MCF 10A (cell line): ENCODE measurements around the gene MT1X. TPM values are rescaled to one million over a fixed set of nuclear protein-coding genes. Genes with fewer than 3 reads are reported as not detected.

Experiments
- BruUV-seq: library from RNA; stranded (reverse); fragments of 400-500 nt; replicated peaks from 2 replicates; lab custom pipeline; 2021; lab: Mats Ljungman, UMichigan
- CTCF ChIA-PET: fragments of 300-600 bp; sonication (Branson Sonifier 250); formaldehyde crosslinking; extraction: SDS; loops from one replicate; lab custom pipeline; 2021; ENCODE audit warnings: antibody characterized with exemption, inconsistent platforms; lab: Yijun Ruan, JAX
- POLR2A ChIA-PET: fragments of 300-600, 350-650 bp; sonication (Branson Sonifier 250); formaldehyde crosslinking; extraction: SDS; loops from one replicate; lab custom pipeline; 2020; ENCODE audit warnings: antibody characterized with exemption, inconsistent platforms; lab: Yijun Ruan, JAX
- DNase-seq: peaks from one replicate; pipeline ENCODE4 v3.0.0-alpha.2; 2018; ENCODE audit not compliant: unreplicated experiment
- H3K27ac Mint-ChIP-seq: one replicate; pipeline ENCODE4 v1.8.0; 2022; ENCODE audit warnings: mild to moderate bottlenecking, low read depth, mixed read lengths; ENCODE audit not compliant: unreplicated experiment
- H3K27me3 Mint-ChIP-seq: one replicate; pipeline ENCODE4 v1.8.0; 2022; ENCODE audit warnings: mixed read lengths; ENCODE audit not compliant: insufficient read depth, unreplicated experiment
- H3K36me3 Mint-ChIP-seq: one replicate; pipeline ENCODE4 v1.8.0; 2022; ENCODE audit warnings: mild to moderate bottlenecking, moderate library complexity, mixed read lengths; ENCODE audit not compliant: insufficient read depth, unreplicated experiment
- H3K4me1 Mint-ChIP-seq: one replicate; pipeline ENCODE4 v1.8.0; 2022; ENCODE audit warnings: mixed read lengths; ENCODE audit not compliant: insufficient read depth, unreplicated experiment
- H3K4me3 Mint-ChIP-seq: one replicate; pipeline ENCODE4 v1.8.0; 2022; ENCODE audit warnings: mild to moderate bottlenecking, moderate library complexity, mixed read lengths; ENCODE audit not compliant: unreplicated experiment
- H3K9me3 Mint-ChIP-seq: one replicate; pipeline ENCODE4 v1.8.0; 2022; ENCODE audit warnings: mixed read lengths; ENCODE audit not compliant: unreplicated experiment
- CTCF ChIP-seq: fragments of 200-600 bp; IDR thresholded peaks from one replicate; pipeline ENCODE4 v1.8.0; 2022; ENCODE audit warnings: antibody characterized with exemption, mild to moderate bottlenecking; ENCODE audit not compliant: unreplicated experiment
- intact Hi-C: fragments of 100-400 bp; cut with micrococcal nuclease; formaldehyde crosslinking; loops from 2 replicates; pipeline ENCODE4 v1.14.1; 2022
- total RNA-seq: library from RNA; stranded (reverse); gene quantifications from 2 replicates; pipeline ENCODE4 v1.2.3, GENCODE V29; 2022

MT1X gene
- total RNA-seq, 1 experiment from 2014 or later: 108 TPM

DNA sequence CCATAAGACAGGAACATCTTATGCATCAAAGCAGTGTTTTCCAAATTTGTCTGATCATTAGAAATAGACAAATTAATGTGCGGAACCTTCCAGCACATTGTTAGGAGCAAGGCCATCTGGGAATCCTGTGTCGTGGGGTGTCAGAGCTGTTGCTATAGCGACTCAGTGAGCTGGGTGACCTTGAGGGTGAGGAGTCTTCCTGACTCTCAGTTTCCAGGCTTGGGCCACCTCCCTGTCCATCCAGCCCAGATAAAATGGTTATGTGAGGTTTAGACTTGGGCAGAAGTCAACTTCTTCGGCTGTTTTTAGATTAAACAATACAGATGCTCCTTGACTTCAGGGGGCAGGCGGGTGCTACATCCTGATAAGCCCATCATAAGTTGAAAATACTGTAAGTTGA lies 20.6 kb downstream of the MT1X start:
- intact Hi-C loops: loop anchor here (1.0 to 2.0 kb wide), 8 partner anchors 29 to 370 kb away; no protein-coding TSS in a partner anchor
- H3K4me3 Mint-ChIP-seq: no peak overlapping the region
- H3K36me3 Mint-ChIP-seq: no peaks in the 10 kb centered on the region
- DNase-seq: no peak
- no peak for TF ChIP-seq CTCF
- POLR2A ChIA-PET: interaction anchor here (0.9 to 4.2 kb wide), 11 partner anchors 19 to 250 kb away, joined by 3 to 75 read pairs (median 6); partner anchors contain the start of genes BBS2, HERPUD1, MT1E and MT1X
- H3K9me3 Mint-ChIP-seq: no peaks in the 10 kb centered on the region
- CTCF ChIA-PET: interaction anchor here (0.6 to 5.1 kb wide), 33 partner anchors 7 to 1780 kb away, joined by 3 to 105 read pairs (median 4); partner anchors contain the start of genes BBS2 and MT1H
- H3K4me1 Mint-ChIP-seq: peaks cover 10% of the 10 kb centered on the region
- H3K27ac Mint-ChIP-seq: no peak overlapping the region
- no peaks in the 10 kb centered on the region for H3K27me3 Mint-ChIP-seq
- no TSS peak for BruUV-seq

GRCh38 chr16:56708525-56709442 lies 26.5 kb downstream of the MT1X start:
- intact Hi-C loops: no loop called here
- Mint-ChIP-seq H3K4me3 (no peak overlapping the region), H3K27me3 (no peaks in the 10 kb centered on the region), H3K4me1 (no peaks in the 10 kb centered on the region), H3K27ac (no peak overlapping the region), H3K9me3 (no peaks in the 10 kb centered on the region), H3K36me3 (no peaks in the 10 kb centered on the region)
- CTCF ChIA-PET: interaction anchor here (0.6 to 1.1 kb wide), 5 partner anchors 11 to 131 kb away, joined by 3 to 5 read pairs (median 3); no protein-coding TSS in a partner anchor
- POLR2A ChIA-PET: interaction anchor here (0.6 to 1.6 kb wide), 2 partner anchors 83 to 189 kb away, joined by 3 to 6 read pairs; partner anchors contain the start of genes BBS2 and MT1E
- DNase-seq: no peak
- no TSS peak for BruUV-seq
- no peak for TF ChIP-seq CTCF

DNA sequence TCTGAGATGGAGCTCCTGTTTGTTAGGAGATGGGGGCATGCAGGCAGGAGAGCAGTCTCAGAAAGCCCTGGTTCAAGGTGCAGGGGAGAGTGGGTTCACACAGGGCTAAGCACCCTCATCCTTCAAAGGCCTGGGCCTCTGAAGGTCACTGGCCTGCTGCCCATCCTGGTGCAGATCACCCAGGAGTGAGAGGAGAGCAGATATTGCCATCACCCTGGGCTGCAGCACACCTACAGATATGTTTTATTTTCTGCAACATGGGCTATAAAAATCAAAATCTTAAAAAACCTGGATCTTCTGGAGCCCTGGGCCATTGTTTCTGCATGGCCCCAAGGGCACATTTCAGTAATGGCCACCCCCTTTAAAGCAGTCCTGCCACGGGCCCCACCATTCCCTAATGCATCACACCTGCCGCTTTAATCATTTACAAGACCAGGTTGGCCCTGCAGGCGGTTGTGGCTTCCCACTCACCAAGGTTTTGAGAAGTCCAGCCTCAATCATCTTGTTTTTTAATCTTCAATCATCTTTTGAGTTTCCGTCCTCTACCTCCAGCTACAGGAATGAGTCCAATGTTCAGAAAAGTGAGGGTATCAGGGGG lies 27.3 kb downstream of the MT1X start:
- H3K4me1 Mint-ChIP-seq: no peaks in the 10 kb centered on the region
- H3K27me3 Mint-ChIP-seq: no peaks in the 10 kb centered on the region
- BruUV-seq: no TSS peak
- H3K36me3 Mint-ChIP-seq: no peaks in the 10 kb centered on the region
- no peak for TF ChIP-seq CTCF
- CTCF ChIA-PET: interaction anchor here (0.7 to 1.3 kb wide), 4 partner anchors 8 to 106 kb away, joined by 3 to 5 read pairs (median 3); no protein-coding TSS in a partner anchor
- intact Hi-C loops: no loop called here
- H3K9me3 Mint-ChIP-seq: no peaks in the 10 kb centered on the region
- no peak overlapping the region for H3K4me3 Mint-ChIP-seq
- DNase-seq: no peak
- POLR2A ChIA-PET: no interaction called here
- H3K27ac Mint-ChIP-seq: no peak overlapping the region

DNA sequence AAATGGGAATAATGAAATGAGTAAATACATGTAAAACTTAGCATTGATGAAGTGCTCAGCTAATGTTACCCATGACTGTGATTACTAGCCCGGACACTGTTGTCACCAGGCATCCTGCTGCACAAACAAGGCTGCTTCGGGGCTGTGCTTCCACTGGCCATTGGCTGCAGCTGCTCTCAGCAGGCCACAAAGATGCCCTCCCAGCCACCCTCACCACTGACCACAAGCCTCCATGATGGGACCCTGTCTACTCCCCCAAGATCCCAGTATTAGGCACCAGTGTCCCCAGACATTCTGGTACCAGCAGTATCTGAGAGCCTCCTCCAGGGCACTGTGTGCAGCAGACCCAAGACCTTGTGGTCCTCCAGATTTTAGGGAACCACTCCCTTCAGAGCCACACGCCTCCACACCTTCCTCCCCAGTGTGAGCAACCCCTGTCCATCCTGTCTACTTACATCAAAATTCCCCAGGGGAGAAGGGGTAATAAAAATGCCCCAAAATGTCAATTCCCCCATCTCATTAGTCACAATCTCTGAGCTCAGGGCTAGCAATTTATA lies 28.0 kb downstream of the MT1X start:
- ChIA-PET CTCF (interaction anchor here (0.7 to 1.4 kb wide), 3 partner anchors 8 to 134 kb away, joined by 3 read pairs; no protein-coding TSS in a partner anchor), POLR2A (no interaction called here)
- no TSS peak for BruUV-seq
- TF ChIP-seq CTCF: no peak
- Mint-ChIP-seq H3K27ac (no peak overlapping the region), H3K36me3 (no peaks in the 10 kb centered on the region), H3K4me3 (no peak overlapping the region), H3K4me1 (no peaks in the 10 kb centered on the region), H3K27me3 (no peaks in the 10 kb centered on the region), H3K9me3 (no peaks in the 10 kb centered on the region)
- intact Hi-C loops: no loop called here
- DNase-seq: no peak
